Stomach (tissue), 4 donors: Measurements from ENCODE around the gene TM4SF5.
A peak's percentile ranks its signal among the peaks of the same experiment; 100 is the strongest.

Experiments used
- POLR2A ChIP-seq, 4 donors: fragments of 450-650 bp; IDR thresholded peaks; one replicate each; pipeline ENCODE4 v1.6.1; 2016; ENCODE audit warnings: antibody characterized with exemption in 4 of 4, control low read depth in 2 of 4, mild to moderate bottlenecking in 1 of 4, moderate library complexity in 1 of 4
- POLR2AphosphoS5 ChIP-seq, 3 donors: sonication (generic); formaldehyde crosslinking; IDR thresholded peaks; one replicate each; pipeline ENCODE4 v1.6.1; 2016; ENCODE audit warnings: antibody characterized with exemption in 3 of 3
- TF ChIP-seq, protein P1 (sequence below), 7 experiments: fragments of 450-650 bp in 4 of 7; fragments of 200-600 bp in 3 of 7; sonication (generic) in 3 of 7; IDR thresholded peaks; one replicate each; pipeline ENCODE4 v1.5.1; 2016 to 2019; ENCODE audit warnings: antibody characterized with exemption in 7 of 7, control low read depth in 2 of 7, mild to moderate bottlenecking in 1 of 7

GRCh38 chr17:4728124-4728523 lies 43.6 kb upstream of the TM4SF5 start:
- TF ChIP-seq POLR2A (IDR thresholded peaks at IDR 0.05) (no peak), POLR2AphosphoS5 (IDR thresholded peaks at IDR 0.05) (peak in 2 of 3 donors; percentile 17 to 22)
- TF ChIP-seq, protein P1, sequence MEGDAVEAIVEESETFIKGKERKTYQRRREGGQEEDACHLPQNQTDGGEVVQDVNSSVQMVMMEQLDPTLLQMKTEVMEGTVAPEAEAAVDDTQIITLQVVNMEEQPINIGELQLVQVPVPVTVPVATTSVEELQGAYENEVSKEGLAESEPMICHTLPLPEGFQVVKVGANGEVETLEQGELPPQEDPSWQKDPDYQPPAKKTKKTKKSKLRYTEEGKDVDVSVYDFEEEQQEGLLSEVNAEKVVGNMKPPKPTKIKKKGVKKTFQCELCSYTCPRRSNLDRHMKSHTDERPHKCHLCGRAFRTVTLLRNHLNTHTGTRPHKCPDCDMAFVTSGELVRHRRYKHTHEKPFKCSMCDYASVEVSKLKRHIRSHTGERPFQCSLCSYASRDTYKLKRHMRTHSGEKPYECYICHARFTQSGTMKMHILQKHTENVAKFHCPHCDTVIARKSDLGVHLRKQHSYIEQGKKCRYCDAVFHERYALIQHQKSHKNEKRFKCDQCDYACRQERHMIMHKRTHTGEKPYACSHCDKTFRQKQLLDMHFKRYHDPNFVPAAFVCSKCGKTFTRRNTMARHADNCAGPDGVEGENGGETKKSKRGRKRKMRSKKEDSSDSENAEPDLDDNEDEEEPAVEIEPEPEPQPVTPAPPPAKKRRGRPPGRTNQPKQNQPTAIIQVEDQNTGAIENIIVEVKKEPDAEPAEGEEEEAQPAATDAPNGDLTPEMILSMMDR (IDR thresholded peaks at IDR 0.05) = no peak
